NB4 (cell line): ENCODE data around the gene CCDC61.

Experiments
- CTCF ChIP-seq: IDR thresholded peaks from one replicate; pipeline ENCODE4 v1.5.1; 2012; ENCODE audit warnings: low read depth, low read length
- MAX ChIP-seq: IDR thresholded peaks from 2 replicates; pipeline ENCODE4 v1.6.1; 2011; ENCODE audit warnings: low read depth, low read length
- MYC ChIP-seq: IDR thresholded peaks from 2 replicates; pipeline ENCODE4 v1.6.1; 2011; ENCODE audit warnings: low read depth, low read length
- POLR2A ChIP-seq: IDR thresholded peaks from 2 replicates; pipeline ENCODE4 v1.6.1; 2011; ENCODE audit warnings: mild to moderate bottlenecking; ENCODE audit not compliant: insufficient read length; ENCODE audit errors: extremely low read depth

- TF ChIP-seq CTCF (no peak), POLR2A (no peak), MYC (no peak), MAX (no peak)
Measured at GRCh38 chr19:46017874-46018675, 22.8 kb downstream of the CCDC61 start.
